ENCODE data around the gene RUNX1.

RUNX1 gene

DNA sequence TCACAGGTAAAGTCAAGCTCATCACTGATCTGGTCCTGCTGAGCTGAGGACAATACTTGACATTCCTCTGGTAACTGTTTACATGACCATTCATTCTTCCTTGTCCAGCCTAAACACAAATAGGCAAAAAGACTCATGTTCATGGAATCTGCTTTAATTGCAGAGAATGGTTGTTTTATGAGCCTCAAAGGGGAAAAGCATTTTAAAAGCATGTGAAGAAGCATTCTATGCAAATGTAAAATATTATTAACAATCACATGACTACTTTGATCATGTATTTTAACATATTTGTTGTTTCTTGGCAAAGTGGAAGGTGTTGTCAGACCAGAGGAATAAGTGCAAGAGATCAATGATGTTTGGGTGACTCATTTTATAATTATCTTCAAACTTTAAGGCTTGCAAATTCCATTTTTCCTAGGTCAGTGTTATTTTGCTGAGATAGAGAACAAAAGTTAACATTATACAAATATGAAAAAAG lies 133.7 kb downstream of the RUNX1 start:
- no peak for FAIRE-seq

DNA sequence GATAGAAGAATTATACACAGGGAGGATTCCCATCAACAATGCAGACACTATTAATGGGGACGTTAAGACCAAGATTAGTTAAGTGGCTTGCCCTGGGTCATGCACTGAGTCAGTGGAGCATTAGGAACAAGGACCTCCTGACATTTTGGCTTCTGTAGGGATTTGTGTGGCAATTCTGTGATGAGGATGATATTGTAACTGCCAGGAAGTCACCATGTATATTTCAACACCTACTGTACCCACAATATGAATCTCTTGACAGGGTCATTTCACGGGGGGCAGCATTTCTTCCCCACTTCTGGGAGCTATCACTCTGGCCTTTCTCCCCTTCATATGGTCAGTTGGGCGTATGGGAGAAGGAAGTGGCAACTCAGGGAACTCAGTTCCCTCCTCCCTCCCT lies 134.9 kb downstream of the RUNX1 start:
- FAIRE-seq, result no peak

DNA sequence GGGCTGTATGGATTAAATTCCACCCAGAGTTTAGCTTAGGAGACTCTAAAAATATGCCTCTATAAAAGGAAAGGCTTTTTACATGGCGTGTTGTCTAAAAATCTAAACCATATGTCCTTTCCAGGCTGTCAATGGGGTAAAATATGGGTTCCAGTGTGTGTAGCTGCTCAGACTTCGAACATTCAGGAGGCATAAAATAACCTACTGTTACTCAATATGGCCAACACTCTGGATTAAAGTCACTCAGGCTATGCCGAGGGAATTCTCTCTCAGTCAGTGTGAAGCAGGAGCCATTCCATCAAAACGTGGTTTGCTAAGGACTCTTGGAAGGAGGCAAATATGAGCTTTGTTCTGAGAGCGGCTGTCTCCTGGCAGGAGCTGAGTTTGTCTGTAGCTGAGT lies 135.3 kb downstream of the RUNX1 start:
- no peak for FAIRE-seq

DNA sequence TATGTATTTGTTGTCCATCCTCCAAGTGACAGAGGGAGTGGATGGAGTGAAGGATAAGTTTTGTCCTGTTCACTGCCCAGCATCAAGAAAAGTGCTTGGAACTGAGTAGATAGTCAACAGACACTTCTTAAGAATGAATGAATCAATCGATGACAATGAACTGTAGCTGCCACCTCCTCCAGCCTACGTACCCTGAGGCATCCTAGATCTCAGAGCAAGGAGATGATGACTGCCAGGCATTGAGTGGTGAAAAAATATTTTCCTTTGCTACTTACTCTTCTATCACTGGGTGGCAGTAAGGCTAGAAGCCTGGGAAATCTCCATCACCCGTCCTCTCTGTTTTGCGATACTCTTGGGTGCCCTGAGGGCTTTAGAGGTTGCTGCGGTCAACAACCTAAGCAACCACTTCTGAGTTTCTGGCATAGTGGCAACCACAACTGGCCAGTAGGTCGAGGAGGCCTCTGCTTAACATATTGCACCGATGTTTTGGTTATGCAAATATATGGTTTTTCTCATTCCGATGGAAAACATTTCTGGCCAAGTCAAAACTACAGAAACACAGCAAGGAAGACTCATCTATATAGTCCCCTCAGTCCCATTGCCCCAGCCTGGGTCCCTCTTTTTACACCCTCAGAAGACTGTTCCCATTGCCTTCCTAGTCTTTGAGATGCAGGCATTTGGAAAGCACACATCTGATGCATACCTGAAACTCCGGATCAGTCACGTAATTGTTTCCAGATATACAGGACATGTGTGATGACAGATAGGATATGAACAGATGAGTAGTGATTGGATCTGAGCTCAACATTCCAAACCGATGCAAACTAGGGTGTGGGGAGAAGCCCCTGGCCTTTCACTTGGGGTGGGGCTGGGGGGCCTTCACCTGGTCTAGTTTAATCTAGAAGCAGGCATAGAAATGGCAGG lies 136.8 kb downstream of the RUNX1 start:
- no peak for FAIRE-seq

DNA sequence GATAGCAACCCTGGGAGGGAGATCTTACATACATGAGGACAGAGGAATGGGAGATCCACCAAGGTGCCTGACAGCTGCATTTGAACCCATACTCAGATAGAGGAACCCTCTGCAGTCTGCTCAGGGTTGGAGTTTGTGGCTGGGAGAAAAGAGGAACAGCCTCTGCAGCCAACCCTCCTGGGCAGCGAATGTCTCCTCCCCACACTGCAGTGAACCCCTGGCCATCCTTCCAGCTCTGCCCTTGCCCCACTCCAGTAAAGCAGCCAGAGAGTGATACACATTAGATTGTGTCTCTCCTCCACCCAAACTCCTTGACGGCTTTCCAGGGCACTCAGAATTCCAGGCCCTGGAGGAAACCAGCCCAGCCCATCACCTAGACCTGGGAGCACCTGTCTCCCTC lies 137.7 kb downstream of the RUNX1 start:
- FAIRE-seq, result no peak

DNA sequence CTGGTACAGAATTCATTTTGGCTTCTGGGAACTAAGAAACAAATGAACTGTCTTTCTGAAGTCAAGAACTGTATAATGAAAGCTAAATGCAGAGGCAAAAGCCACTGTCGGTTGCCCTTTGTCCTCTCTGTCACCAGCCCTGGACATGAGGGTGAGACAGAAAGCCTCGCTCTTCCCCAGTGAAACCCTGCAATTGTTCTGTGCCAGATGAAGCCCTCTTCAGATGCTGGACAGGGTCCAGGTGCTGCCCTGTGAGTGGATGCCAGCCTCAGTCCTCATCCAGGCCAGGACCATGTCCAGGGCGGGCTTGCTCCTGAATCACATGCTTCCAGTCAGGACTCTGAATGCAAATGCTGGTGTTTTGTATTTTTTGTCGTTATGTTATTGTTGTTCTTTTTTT lies 138.7 kb downstream of the RUNX1 start:
- FAIRE-seq, result no peak

DNA sequence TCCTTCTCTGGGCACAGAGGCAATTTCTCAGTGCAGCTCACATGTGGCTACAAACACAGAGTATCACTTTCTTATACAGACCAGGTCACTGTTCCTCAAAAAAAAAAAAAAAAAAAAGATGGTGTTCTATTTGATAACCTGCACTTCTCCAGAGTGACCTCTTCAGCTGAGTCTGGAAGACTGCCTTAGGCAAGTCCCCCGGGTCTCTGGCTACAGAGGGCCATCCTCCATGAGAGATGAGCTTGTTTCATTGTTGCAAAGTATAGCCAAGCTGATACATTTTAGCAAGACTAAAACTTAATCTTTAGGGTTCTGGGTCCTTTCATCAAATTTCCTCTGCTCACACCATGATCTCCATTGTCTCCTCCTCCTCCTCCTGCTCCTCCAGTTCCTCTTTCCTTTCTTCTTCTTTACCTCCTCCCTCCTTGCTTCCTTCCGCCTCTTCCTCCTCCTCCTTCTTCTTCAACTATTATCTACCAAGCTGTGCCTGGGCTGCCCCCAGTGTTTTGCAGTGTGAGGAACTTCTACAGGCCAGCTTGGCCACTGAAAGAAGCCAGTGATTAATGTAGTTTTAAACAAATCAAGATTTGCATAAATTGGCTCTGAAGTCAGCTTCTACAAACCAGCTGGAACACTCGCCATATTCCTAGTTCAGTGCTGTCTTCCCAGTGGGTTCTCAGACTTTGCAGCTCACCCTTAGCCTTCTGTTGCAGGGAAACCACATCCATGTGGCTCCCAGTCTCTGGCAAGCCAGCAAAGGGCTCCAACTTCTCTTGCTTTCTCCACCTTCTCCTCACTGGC lies 139.4 kb downstream of the RUNX1 start:
- FAIRE-seq, result no peak

DNA sequence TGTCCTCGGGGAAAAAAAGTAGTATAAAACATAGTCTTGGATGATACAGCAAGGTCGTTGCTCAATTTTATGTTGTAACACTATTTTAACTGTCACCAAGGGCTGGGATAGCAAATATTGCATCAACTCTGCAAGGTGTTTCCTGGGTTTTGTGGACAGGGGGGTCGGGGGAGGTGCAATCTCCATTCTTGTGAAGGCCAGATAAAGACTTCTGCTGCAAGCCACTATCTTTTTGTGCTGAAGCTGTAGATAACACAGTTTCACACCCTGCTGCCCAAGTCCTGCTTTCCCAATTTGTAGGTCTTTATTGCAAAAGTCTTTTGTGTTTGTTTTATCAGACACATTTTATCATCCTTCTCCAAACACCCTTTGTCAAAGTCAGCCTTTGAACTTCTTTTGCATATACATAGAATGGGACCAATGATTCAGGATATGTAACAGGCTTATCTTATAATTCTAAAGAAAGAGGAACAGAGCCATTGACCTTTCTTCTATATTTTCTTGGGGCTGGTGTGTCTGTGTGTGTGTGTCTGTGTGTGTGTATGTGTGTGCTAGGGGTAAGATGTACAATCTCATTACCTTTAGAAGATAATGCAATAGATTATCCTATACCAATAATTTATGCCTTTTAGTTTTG lies 140.6 kb downstream of the RUNX1 start:
- no peak for FAIRE-seq

DNA sequence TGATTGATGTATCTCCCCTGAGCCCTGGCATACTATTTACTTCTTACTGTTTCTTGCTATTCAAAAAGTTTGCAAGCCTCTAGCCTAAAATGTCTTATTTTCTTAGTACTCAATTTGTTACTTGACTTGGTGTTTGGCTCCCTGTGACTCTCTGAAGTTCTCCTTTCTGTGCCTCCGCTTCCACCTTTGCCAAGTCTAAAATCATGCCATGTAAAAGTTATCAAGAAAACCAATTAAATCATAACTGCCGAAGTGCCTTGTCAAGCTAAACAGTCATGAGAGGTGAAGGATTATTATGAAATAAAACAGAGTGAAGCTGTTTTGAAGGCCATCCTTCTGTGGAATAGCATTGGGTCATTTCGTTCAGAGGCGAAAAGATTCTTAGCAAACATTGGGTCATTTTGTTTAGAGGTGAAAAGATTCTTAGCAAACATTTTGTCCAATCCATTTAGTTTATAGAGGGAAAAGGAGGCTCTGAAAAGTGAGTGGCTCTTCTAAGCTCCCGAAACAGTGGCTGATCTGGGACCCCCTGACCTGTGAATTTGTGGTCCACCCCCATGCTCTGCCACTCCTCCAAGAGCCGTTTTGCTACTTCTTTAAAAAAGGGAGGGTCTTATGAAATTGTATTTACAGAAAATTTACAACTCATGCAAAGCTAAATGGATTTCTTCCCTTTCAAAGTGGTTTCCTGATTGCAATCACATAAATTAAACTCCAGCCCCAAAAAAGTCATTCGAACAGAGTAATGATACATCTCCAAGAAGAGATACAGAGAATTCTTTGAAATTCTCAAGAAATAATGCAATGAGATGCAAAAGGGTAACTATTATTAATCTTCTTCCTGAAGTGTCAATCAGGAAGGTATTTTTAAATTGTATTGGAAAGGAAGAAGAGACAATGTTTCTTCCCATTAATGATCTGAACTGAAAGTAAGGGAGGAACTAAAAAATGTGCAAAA lies 141.4 kb downstream of the RUNX1 start:
- no peak for FAIRE-seq

DNA sequence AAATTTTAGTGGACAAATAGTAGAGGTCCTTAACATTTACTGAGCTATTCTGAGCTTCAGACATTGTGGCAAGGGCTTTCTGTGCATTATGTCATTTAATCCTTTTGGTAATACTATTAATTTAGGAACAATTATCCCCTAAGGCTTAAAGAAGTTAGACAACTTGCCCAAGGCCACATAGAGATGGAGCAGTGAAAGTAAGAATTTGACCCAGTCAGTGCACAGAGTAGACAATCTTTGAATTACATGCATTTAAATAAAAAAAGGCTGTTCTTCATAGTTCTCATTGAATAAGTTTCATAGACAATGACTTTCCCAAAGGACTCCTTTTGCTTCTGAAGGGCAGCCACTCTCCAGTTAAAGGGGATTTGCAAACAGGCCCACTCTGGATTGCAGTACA lies 142.7 kb downstream of the RUNX1 start:
- FAIRE-seq, result no peak

DNA sequence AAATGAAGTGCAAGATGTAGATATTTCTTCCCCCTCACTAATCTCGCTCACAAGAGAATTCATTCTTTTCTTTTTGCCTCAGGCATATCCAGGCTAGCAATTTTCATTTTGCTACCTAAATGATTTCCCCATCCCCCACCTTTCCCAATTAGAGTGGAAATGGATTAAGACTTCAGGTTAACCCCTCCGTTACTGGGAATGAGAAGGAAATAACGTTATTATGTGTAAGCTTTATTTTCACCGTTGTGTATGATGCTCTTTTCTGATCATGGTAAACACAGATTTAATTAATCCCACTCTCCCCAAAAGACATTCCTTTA lies 143.9 kb downstream of the RUNX1 start:
- no peak for FAIRE-seq

DNA sequence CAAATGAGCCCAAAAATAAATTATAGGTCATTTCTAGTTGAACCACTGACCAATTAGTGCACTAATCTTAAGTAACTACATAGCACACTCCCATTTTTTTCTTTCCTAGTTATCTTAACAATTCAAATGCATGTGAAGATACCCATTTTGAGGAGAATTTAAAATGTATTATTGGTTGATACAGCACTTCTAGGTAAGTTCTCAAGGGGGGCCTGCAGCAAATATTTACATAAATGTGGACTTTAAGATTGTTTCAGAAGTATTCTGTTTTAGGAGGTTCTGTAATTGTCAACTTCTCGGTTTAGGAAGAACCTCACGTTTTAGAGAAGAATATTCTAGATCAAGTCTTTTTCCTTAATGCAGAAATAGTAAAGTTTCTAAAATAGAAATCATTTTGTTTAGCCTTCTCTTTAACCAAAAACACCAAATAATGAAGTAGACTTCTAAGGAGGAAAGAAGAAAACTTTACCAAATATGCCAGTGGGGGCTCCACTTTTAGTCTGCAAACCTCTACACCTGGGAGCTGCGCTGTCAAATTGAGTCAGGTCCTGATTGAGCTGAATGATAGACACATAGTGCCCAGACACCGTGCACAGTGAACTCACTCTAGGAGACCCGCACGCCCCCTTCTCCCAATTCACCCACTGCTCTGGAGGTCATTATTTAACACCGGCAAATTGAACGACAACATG lies 144.4 kb downstream of the RUNX1 start:
- FAIRE-seq, result no peak

DNA sequence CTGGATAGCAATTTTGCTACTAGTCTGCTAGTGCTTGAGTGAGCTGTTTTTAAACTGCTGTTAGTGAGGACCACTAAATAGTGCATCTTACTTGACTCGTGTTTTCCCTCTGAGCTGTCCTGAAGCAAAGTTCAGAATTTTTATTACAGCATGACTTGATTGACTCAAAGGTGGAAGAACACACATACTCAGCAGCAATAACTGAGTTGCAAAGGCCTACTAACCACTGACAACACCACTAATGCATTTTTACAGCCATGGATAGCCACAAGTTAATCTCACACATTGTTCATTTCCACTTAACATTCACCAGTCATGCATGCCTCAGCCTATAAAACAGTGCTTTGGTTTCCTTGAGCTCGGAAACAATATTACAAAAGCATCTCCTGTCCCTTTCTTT lies 148.7 kb downstream of the RUNX1 start:
- FAIRE-seq, result no peak

DNA sequence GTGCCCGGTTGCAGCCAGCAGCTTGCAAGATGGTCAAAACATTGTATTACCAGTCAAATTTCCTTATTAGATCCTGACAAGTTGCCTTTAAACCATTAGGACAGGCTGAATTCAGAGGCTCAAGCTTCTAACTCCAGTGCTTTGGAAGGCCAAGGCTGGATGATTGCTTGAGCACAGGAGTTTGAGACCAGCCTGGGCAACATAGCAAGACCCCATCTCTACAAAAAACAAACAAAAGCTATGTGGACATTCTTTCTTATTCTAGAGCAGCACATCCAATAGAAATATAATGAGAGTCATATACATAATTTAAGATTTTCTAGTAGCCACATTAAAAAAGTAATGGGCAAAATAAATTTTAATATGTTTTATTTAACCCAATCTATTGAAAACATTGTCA lies 149.3 kb downstream of the RUNX1 start:
- no peak for FAIRE-seq

DNA sequence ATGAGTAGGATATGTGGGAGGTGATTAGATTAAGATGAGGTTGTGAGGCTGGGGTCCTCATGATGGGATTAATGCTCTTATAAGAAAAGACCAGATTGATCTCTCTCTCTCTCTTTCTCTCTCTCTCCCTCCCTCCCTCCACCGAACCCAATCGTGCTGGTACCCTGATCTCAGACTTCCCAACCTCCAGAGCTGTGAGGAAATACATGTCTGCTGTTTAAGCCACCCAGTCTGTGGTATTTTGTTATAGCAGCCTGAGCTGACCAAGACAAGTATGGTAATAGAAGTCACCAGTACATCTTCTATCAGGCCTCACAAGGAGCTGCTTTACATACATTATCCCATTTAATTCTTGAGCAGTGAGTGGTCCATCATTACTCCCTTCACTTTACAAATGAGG lies 149.8 kb downstream of the RUNX1 start:
- FAIRE-seq, result no peak

DNA sequence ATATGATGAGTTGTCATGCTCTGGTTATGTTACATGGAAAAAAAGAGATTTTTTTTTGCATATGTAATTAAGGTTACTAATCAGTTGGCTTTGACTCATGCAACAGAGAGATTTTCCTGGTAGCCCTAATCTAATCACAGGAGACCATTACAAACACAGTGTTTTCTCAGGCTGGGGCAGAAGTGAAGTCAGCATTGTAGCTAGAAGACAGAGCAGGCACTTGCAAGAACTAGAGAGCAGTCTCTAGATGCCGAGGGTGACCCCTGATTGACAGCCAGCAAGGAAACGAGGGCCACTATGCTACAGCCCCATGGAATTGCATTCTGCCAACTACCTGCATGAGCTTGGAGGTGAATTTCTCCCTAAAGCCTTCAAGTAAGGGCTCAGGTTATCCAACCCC lies 151.3 kb downstream of the RUNX1 start:
- no peak for FAIRE-seq

DNA sequence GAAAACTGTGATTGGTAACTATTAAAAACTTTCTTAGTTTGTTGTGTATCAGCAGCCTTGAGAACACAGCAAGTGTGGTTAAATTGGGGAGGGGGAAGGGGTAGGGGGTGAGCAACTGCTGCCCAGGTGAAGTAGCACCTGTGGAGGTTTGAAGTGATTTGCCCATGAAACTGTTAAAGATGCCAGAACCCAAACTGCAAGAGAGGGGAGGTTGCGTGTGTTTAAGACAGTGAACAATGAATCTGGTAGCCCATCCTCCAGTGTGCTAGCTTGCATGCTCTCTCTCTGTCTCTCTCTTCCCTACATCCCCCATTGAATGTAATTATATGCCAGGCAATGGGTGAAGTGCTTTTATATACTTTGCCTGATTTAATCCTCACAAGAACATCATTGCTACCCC lies 154.7 kb downstream of the RUNX1 start:
- no peak for FAIRE-seq

DNA sequence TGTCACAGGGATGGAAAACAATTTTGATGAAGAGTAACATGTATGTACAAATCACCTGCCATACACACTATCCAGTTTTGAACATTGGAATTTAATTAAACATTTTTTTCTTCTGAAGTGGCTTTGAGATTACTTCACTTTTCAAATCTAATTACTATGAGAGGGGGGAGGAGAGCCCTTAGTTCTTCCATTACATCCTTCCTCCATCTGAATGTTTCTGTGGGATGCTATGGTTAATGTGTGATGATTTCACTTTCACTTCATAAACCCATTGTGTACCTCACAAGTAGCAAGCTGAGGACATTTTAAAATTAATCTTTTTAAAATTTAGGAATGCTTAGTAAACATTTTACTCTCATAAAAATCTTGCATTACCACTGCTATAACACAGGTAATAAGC lies 156.9 kb downstream of the RUNX1 start:
- no peak for FAIRE-seq

DNA sequence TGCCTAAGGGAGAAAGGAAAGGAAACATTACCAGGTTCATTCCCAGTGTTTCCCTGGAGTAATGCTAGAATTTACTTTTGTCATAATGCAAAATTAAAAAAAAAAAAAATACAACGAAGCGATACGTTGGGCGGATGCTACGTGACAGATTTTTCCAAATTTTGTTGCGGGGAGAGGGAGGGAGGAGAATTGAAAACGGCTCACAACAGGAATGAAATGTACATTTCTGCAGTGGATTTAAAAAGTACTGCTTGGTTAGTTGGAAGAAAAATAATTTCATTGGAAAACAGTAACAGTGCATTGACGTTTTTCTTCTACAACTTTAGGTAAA lies 157.5 kb downstream of the RUNX1 start:
- FAIRE-seq, result no peak

DNA sequence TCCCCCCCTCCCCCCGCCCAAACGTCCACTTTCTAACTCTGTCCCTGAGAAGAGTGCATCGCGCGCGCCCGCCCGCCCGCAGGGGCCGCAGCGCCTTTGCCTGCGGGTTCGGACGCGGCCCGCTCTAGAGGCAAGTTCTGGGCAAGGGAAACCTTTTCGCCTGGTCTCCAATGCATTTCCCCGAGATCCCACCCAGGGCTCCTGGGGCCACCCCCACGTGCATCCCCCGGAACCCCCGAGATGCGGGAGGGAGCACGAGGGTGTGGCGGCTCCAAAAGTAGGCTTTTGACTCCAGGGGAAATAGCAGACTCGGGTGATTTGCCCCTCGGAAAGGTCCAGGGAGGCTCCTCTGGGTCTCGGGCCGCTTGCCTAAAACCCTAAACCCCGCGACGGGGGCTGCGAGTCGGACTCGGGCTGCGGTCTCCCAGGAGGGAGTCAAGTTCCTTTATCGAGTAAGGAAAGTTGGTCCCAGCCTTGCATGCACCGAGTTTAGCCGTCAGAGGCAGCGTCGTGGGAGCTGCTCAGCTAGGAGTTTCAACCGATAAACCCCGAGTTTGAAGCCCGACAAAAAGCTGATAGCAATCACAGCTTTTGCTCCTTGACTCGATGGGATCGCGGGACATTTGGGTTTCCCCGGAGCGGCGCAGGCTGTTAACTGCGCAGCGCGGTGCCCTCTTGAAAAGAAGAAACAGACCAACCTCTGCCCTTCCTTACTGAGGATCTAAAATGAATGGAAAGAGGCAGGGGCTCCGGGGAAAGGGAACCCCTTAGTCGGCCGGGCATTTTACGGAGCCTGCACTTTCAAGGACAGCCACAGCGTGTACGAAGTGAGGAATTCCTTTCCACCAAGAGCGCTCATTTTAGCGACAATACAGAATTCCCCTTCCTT lies 158.1 kb downstream of the RUNX1 start:
- no peak for FAIRE-seq

DNA sequence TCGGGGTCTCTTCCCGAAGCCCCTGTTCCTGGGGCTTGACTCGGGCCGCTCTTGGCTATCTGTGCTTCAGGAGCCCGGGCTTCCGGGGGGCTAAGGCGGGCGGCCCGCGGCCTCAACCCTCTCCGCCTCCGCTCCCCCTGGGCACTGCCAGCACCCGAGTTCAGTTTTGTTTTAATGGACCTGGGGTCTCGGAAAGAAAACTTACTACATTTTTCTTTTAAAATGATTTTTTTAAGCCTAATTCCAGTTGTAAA lies 158.7 kb downstream of the RUNX1 start:
- no peak for FAIRE-seq

Data from G401.6 (cell line).